HepG2 (cell line): ENCODE results near the gene SP5. TPM values are rescaled to one million over a fixed set of nuclear protein-coding genes. Genes with fewer than 3 reads are reported as not detected.

Experiments
- ATAC-seq: fragments of 200-7000 bp; cut with Tn5 transposase; 3 replicates; pipeline ENCODE4 v1.9.1; 2020; ENCODE audit warnings: mild to moderate bottlenecking, moderate library complexity
- BruUV-seq: library from RNA; stranded (reverse); fragments of 400-500 nt; replicated peaks from 2 replicates; lab custom pipeline; 2021; lab: Mats Ljungman, UMichigan
- CTCF ChIA-PET: fragments of 300-600 bp; formaldehyde crosslinking; extraction: SDS; loops from one replicate; lab custom pipeline; 2021; ENCODE audit warnings: low total read pairs, inconsistent platforms, low intra/inter-chr PET ratio; lab: Yijun Ruan, JAX
- POLR2A ChIA-PET: fragments of 350-600 bp; sonication (Branson Sonifier 250); formaldehyde crosslinking; loops from one replicate; lab custom pipeline; 2020; ENCODE audit warnings: antibody characterized with exemption, inconsistent platforms; lab: Yijun Ruan, JAX
- DNase-seq: peaks from one replicate; pipeline ENCODE4 v3.0.0-alpha.2; 2015; ENCODE audit warnings: low spot score
- FAIRE-seq: peaks from 3 replicates; lab custom pipeline; 2011; peaks lifted over from hg19 to GRCh38; lab: Jason Lieb, UNC
- H2AFZ ChIP-seq: one replicate; pipeline ENCODE4 v1.6.1; 2011; ENCODE audit warnings: low read length, inconsistent platforms
- H3K27ac ChIP-seq: fragments of 300-600 bp; 3 replicates; pipeline ENCODE4 v1.8.0; 2011; ENCODE audit warnings: mixed run types, mild to moderate bottlenecking, mixed read lengths, low read length, inconsistent platforms; ENCODE audit not compliant: insufficient read depth; ENCODE audit errors: extremely low read length
- H3K27me3 ChIP-seq, 2 experiments: fragments of 200-600 bp in 1 of 2; 2 replicates in 1 of 2; 3 replicates in 1 of 2; pipeline versions ENCODE4 v1.6.0 to v1.8.0; 2011; ENCODE audit warnings: low read length in 2 of 2, mild to moderate bottlenecking in 2 of 2, moderate library complexity in 2 of 2, inconsistent platforms in 1 of 2; ENCODE audit not compliant: insufficient read depth in 2 of 2, control insufficient read depth in 1 of 2
- H3K36me3 ChIP-seq, 2 experiments: fragments of 200-600 bp in 1 of 2; replicated peaks in 1 of 2; 2 replicates in 1 of 2; 3 replicates in 1 of 2; pipeline versions ENCODE4 v1.5.1 to v1.8.0; 2011; ENCODE audit warnings: low read length in 2 of 2, inconsistent platforms in 1 of 2; ENCODE audit not compliant: insufficient read depth in 2 of 2, control insufficient read depth in 1 of 2
- H3K4me1 ChIP-seq: 2 replicates; pipeline ENCODE4 v1.5.1; 2012; ENCODE audit warnings: low read length, inconsistent platforms; ENCODE audit not compliant: insufficient read depth
- H3K4me2 ChIP-seq: 2 replicates; pipeline ENCODE4 v1.6.0; 2011; ENCODE audit warnings: low read depth, low read length, inconsistent platforms
- H3K4me3 ChIP-seq, 3 experiments: fragments of 200-600 bp in 1 of 3; sonication (generic), shearing (Covaris generic) in 1 of 3; replicated peaks in 1 of 3; 2 replicates each; pipeline ENCODE4 v1.5.1; 2011 to 2016; ENCODE audit warnings: low read length in 3 of 3, inconsistent platforms in 2 of 3, low read depth in 2 of 3, mild to moderate bottlenecking in 2 of 3, control low read depth in 1 of 3, mixed read lengths in 1 of 3; ENCODE audit not compliant: insufficient read depth in 1 of 3
- H3K79me2 ChIP-seq: one replicate; pipeline ENCODE4 v1.6.1; 2011; ENCODE audit warnings: low read length, inconsistent platforms; ENCODE audit not compliant: insufficient read depth
- H3K9ac ChIP-seq: 2 replicates; pipeline ENCODE4 v1.6.0; 2011; ENCODE audit warnings: mild to moderate bottlenecking, low read depth, low read length, inconsistent platforms; ENCODE audit not compliant: insufficient read depth
- H3K9me3 ChIP-seq: 2 replicates; pipeline ENCODE4 v1.5.1; 2012; ENCODE audit warnings: mild to moderate bottlenecking, low read length
- H4K20me1 ChIP-seq: 2 replicates; pipeline ENCODE4 v1.6.0; 2011; ENCODE audit warnings: inconsistent platforms, mild to moderate bottlenecking, low read length, moderate library complexity; ENCODE audit not compliant: insufficient read depth
- ELF4 ChIP-seq: sonication (generic); formaldehyde crosslinking; IDR thresholded peaks from 2 replicates; pipeline ENCODE4 v1.5.0; 2020; ENCODE audit warnings: missing genetic modification reagents, mild to moderate bottlenecking, moderate library complexity, borderline replicate concordance
- EP300 ChIP-seq, 3 experiments: sonication (generic) in 1 of 3; formaldehyde crosslinking in 1 of 3; IDR thresholded peaks; 2 replicates each; pipeline versions ENCODE4 v1.5.1 to v1.6.1; 2011 to 2020; ENCODE audit warnings: low read depth in 2 of 3, low read length in 2 of 3, borderline replicate concordance in 1 of 3, improper control_type of control experiment in 1 of 3, mild to moderate bottlenecking in 1 of 3, missing genetic modification reagents in 1 of 3, moderate library complexity in 1 of 3
- MAF1 ChIP-seq: sonication (generic); formaldehyde crosslinking; IDR thresholded peaks from 2 replicates; pipeline ENCODE4 v1.5.0; 2020; ENCODE audit warnings: missing genetic modification reagents, borderline replicate concordance
- POLR2G ChIP-seq: fragments of 200-400 bp; formaldehyde crosslinking; IDR thresholded peaks from 2 replicates; pipeline ENCODE4 v1.6.1; 2018; ENCODE audit warnings: mild to moderate bottlenecking, low read depth, low read length, moderate library complexity
- ZBTB7A ChIP-seq: sonication (generic); formaldehyde crosslinking; IDR thresholded peaks from 2 replicates; pipeline ENCODE4 v1.8.0; 2022; ENCODE audit warnings: mild to moderate bottlenecking, missing genetic modification reagents
- ZFP36 ChIP-seq: fragments of 150-350 bp; IDR thresholded peaks from 2 replicates; pipeline ENCODE4 v1.6.1; 2018; ENCODE audit warnings: borderline replicate concordance, low read length, low read depth; ENCODE audit not compliant: partially characterized antibody
- ZNF10 ChIP-seq: sonication (generic); formaldehyde crosslinking; IDR thresholded peaks from 2 replicates; pipeline ENCODE4 v1.4.0; 2020; ENCODE audit warnings: mild to moderate bottlenecking, low read depth, missing genetic modification reagents, borderline replicate concordance
- ZNF180 ChIP-seq: sonication (generic); formaldehyde crosslinking; IDR thresholded peaks from 2 replicates; pipeline ENCODE4 v1.4.0; 2020; ENCODE audit warnings: low read depth, missing genetic modification reagents, borderline replicate concordance
- ZNF572 ChIP-seq: sonication (generic); formaldehyde crosslinking; IDR thresholded peaks from 2 replicates; pipeline ENCODE4 v1.5.1; 2020; ENCODE audit warnings: mild to moderate bottlenecking, missing genetic modification reagents
- WGBS: methylation state at CpG from one replicate; pipeline ENCODE4 v1.1.6; 2017; ENCODE audit warnings: low lambda C conversion rate; 5-methylcytosine and 5-hydroxymethylcytosine counted together
- in situ Hi-C: cut with HindIII; loops from 2 replicates; pipeline ENCODE4 v1.10.0; 2017; ENCODE audit warnings: low pct_unique_long_range_greater_than_20kb; ENCODE audit not compliant: extremely low pct_ligation_motif_present
- intact Hi-C: fragments of 100-400 bp; cut with micrococcal nuclease; formaldehyde crosslinking; loops from one replicate; pipeline ENCODE4 v1.10.0; 2022; ENCODE audit not compliant: unreplicated experiment
- polyA plus RNA-seq, 8 experiments: library from polyadenylated mRNA; depleted of rRNA in 3 of 8; stranded (reverse) in 7 of 8; unstranded in 1 of 8; fragments of >200 nt; fragmentation: Illumina TruSeq in 4 of 8; extraction: Trizol in 4 of 8; gene quantifications; 2 replicates each; pipeline versions ENCODE4 v1.2.1 to v1.2.3, GENCODE V29; 2011 to 2016; ENCODE audit warnings: low read depth in 4 of 8, missing spikeins in 1 of 8, mixed read lengths in 1 of 8; ENCODE audit not compliant: insufficient read depth in 1 of 8
- total RNA-seq, 5 experiments: library from RNA; depleted of rRNA; stranded (reverse); fragments of >200 nt; fragmentation: Illumina TruSeq; extraction: Trizol; gene quantifications; 2 replicates each; pipeline ENCODE4 v1.2.3, GENCODE V29; 2016; ENCODE audit warnings: low read depth in 1 of 5
- TF ChIP-seq, protein P1 (sequence below): sonication (generic); formaldehyde crosslinking; IDR thresholded peaks from 2 replicates; pipeline ENCODE4 v1.5.0; 2020; ENCODE audit warnings: mild to moderate bottlenecking, missing genetic modification reagents, borderline replicate concordance
- TF ChIP-seq, protein P2 (sequence below): sonication (generic); formaldehyde crosslinking; IDR thresholded peaks from 2 replicates; pipeline ENCODE4 v1.5.0; 2020; ENCODE audit warnings: missing genetic modification reagents

Gene SP5
- total and polyA plus RNA-seq, 2 of the 13 experiments (the other 11 are each of a cell fraction or from before 2014, with no cell fraction given), result 50.8 to 119 TPM

DNA sequence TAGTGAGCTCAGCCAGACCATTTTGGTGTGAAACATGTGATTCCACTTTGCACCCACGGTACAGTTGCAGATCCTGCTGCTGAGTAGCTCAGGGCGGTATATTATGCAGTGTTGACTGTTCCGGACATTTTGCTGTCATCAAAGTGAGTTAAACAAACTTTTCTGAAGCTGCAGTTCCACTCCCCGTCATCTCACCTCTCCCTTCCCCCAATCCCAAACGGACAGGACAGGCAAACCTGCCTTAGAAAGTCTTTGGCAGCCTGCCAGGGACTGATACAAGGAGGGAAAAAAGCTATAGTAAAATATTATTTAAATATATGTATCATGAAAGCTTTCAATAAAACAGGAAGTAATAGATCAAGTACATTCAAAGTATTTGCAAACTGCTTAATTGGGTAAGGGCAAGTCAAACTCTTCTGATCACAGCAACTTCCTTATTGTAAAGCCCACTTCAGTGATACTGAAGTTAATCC, 35.5 kb upstream of the SP5 start (continued):
- TF ChIP-seq ZFP36, result no peak
- no peak for TF ChIP-seq POLR2G
- no peak for TF ChIP-seq ZNF10 (CRISPR knock-in tag)
- TF ChIP-seq EP300 (IDR thresholded peaks at IDR 0.05; ENCODE audit: low read depth in 2 of 2, low read length in 2 of 2), result no peak
- TF ChIP-seq EP300 (CRISPR knock-in tag; IDR thresholded peaks at IDR 0.05; ENCODE audit: borderline replicate concordance), result no peak
- no peak for TF ChIP-seq MAF1 (CRISPR knock-in tag)
- TF ChIP-seq, all 625 proteins: peak for 5

DNA sequence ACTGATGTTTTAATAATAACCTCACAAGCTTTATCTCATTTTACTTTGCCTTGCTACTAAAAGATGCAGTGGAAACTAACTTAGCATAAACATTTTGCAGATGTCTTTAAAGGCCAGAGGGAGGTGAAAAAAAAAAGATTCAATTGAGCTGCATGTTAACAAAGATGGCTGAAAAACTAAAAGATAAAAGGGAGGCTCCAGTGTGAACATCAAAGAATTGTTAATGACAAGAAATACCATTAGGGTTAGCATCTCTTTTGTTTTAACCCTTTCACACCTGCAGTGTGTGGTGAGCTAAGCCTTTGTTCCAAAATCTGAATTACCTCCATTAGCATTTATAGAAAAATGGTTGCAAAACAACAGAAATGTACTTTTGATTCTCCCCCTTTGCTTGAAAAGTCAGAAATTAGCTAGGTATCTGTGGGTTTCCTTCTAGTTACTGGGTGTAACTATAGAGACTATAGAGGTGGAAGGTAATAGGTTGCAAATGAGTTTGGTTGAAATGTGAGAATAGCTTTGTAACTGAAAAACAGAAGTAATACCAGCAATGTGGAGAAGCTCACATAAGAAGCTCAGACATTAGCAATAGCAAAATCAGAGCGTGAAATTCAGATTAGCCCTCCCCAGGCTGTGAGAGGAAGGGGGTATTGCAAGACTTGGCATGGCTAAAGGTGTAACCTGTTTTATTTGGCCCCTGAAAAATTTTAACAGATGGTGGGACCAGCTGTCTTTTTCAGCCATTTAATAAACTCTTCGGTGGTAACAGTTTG, 34.8 kb upstream of the SP5 start:
- intact Hi-C loops (no loop called here), in situ Hi-C loops (no loop called here)
- 90% methylated on average over 2 of the region's 2 CpGs for WGBS
- no peak overlapping the region for H3K27ac ChIP-seq
- TF ChIP-seq, protein P1, sequence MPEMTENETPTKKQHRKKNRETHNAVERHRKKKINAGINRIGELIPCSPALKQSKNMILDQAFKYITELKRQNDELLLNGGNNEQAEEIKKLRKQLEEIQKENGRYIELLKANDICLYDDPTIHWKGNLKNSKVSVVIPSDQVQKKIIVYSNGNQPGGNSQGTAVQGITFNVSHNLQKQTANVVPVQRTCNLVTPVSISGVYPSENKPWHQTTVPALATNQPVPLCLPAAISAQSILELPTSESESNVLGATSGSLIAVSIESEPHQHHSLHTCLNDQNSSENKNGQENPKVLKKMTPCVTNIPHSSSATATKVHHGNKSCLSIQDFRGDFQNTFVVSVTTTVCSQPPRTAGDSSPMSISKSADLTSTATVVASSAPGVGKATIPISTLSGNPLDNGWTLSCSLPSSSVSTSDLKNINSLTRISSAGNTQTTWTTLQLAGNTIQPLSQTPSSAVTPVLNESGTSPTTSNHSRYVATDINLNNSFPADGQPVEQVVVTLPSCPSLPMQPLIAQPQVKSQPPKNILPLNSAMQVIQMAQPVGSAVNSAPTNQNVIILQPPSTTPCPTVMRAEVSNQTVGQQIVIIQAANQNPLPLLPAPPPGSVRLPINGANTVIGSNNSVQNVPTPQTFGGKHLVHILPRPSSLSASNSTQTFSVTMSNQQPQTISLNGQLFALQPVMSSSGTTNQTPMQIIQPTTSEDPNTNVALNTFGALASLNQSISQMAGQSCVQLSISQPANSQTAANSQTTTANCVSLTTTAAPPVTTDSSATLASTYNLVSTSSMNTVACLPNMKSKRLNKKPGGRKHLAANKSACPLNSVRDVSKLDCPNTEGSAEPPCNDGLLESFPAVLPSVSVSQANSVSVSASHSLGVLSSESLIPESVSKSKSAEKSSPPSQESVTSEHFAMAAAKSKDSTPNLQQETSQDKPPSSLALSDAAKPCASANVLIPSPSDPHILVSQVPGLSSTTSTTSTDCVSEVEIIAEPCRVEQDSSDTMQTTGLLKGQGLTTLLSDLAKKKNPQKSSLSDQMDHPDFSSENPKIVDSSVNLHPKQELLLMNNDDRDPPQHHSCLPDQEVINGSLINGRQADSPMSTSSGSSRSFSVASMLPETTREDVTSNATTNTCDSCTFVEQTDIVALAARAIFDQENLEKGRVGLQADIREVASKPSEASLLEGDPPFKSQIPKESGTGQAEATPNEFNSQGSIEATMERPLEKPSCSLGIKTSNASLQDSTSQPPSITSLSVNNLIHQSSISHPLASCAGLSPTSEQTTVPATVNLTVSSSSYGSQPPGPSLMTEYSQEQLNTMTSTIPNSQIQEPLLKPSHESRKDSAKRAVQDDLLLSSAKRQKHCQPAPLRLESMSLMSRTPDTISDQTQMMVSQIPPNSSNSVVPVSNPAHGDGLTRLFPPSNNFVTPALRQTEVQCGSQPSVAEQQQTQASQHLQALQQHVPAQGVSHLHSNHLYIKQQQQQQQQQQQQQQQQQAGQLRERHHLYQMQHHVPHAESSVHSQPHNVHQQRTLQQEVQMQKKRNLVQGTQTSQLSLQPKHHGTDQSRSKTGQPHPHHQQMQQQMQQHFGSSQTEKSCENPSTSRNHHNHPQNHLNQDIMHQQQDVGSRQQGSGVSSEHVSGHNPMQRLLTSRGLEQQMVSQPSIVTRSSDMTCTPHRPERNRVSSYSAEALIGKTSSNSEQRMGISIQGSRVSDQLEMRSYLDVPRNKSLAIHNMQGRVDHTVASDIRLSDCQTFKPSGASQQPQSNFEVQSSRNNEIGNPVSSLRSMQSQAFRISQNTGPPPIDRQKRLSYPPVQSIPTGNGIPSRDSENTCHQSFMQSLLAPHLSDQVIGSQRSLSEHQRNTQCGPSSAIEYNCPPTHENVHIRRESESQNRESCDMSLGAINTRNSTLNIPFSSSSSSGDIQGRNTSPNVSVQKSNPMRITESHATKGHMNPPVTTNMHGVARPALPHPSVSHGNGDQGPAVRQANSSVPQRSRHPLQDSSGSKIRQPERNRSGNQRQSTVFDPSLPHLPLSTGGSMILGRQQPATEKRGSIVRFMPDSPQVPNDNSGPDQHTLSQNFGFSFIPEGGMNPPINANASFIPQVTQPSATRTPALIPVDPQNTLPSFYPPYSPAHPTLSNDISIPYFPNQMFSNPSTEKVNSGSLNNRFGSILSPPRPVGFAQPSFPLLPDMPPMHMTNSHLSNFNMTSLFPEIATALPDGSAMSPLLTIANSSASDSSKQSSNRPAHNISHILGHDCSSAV (CRISPR knock-in tag), result no peak
- no peak for TF ChIP-seq ZBTB7A (CRISPR knock-in tag)
- TF ChIP-seq ZNF180 (CRISPR knock-in tag), result no peak
- TF ChIP-seq ELF4, result no peak
- TF ChIP-seq, protein P2, sequence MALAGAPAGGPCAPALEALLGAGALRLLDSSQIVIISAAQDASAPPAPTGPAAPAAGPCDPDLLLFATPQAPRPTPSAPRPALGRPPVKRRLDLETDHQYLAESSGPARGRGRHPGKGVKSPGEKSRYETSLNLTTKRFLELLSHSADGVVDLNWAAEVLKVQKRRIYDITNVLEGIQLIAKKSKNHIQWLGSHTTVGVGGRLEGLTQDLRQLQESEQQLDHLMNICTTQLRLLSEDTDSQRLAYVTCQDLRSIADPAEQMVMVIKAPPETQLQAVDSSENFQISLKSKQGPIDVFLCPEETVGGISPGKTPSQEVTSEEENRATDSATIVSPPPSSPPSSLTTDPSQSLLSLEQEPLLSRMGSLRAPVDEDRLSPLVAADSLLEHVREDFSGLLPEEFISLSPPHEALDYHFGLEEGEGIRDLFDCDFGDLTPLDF (CRISPR knock-in tag), result no peak
- no peak for TF ChIP-seq ZNF572 (CRISPR knock-in tag)
- H3K4me1 ChIP-seq, result peaks cover 18% of the 10 kb centered on the region
- H2AFZ ChIP-seq, result no peak overlapping the region
- H3K4me2 ChIP-seq, result no peak overlapping the region
- H4K20me1 ChIP-seq, result no peaks in the 10 kb centered on the region
- ATAC-seq (no peak), FAIRE-seq (no peak), DNase-seq (no peak)
- POLR2A ChIA-PET, result interaction anchor here (1.2 to 2.1 kb wide), 3 partner anchors 31 to 35 kb away, joined by 3 to 9 read pairs (median 7); partner anchors contain the start of gene SP5
- H3K79me2 ChIP-seq, result no peaks in the 10 kb centered on the region
- no peak overlapping the region for H3K9ac ChIP-seq
- CTCF ChIA-PET, result no interaction called here
- BruUV-seq, result no TSS peak
- no peak overlapping the region for H3K4me3 ChIP-seq
- H3K9me3 ChIP-seq, result no peaks in the 10 kb centered on the region
- H3K36me3 ChIP-seq, result no peaks in the 10 kb centered on the region
- no peaks in the 10 kb centered on the region for H3K27me3 ChIP-seq
